GM23338 (cell line): Measurements from ENCODE around the gene NUTF2.

Experiments
- POLR2AphosphoS5 ChIP-seq: IDR thresholded peaks from 2 replicates; pipeline ENCODE4 v1.6.1; 2016; ENCODE audit warnings: antibody characterized with exemption, low read depth
- REST ChIP-seq: IDR thresholded peaks from one replicate; pipeline ENCODE4 v1.6.1; 2018; ENCODE audit warnings: antibody characterized with exemption; ENCODE audit not compliant: unreplicated experiment
- TF ChIP-seq, protein P1 (sequence below), 2 experiments: fragments of 200-600 bp in 1 of 2; sonication (generic) in 1 of 2; conservative IDR thresholded peaks; 2 replicates each; pipeline versions ENCODE4 v1.5.1 to v1.6.1; 2016 to 2017; ENCODE audit warnings: antibody characterized with exemption in 2 of 2, low read depth in 2 of 2, mild to moderate bottlenecking in 2 of 2, moderate library complexity in 1 of 2

DNA sequence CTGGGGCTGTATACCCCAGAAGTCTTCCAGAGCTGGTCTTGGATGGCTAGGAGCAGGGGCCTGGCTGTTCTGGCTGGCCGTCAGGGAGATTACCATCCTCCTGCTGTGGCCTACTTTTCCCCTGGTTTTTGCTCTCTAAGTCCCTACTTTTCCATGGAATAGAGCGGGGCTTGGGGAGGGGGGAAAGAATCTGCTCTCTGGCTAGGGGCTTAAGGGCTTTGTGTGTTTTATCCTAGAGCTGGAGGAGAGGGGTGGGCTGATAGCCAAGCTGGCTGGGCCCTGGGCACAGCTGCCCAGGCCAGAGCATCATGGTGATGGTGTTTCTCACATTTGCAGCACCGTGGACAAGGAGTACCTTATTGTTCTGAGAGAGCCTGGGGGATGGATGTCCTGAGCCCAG, 41.6 kb downstream of the NUTF2 start:
- TF ChIP-seq, protein P1, sequence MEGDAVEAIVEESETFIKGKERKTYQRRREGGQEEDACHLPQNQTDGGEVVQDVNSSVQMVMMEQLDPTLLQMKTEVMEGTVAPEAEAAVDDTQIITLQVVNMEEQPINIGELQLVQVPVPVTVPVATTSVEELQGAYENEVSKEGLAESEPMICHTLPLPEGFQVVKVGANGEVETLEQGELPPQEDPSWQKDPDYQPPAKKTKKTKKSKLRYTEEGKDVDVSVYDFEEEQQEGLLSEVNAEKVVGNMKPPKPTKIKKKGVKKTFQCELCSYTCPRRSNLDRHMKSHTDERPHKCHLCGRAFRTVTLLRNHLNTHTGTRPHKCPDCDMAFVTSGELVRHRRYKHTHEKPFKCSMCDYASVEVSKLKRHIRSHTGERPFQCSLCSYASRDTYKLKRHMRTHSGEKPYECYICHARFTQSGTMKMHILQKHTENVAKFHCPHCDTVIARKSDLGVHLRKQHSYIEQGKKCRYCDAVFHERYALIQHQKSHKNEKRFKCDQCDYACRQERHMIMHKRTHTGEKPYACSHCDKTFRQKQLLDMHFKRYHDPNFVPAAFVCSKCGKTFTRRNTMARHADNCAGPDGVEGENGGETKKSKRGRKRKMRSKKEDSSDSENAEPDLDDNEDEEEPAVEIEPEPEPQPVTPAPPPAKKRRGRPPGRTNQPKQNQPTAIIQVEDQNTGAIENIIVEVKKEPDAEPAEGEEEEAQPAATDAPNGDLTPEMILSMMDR (conservative IDR thresholded peaks at IDR 0.05; ENCODE audit: low read depth in 2 of 2) = no peak
- TF ChIP-seq POLR2AphosphoS5 = no peak
- TF ChIP-seq REST = no peak
